NB4 (cell line): Measurements from ENCODE around the gene AMPD3.

ENCODE experiments used
- DNase-seq: peaks from one replicate; pipeline ENCODE4 v3.0.0; 2010; ENCODE audit warnings: low read depth
- H3K4me3 ChIP-seq: one replicate; pipeline ENCODE4 v1.5.1; 2011; ENCODE audit warnings: mild to moderate bottlenecking, low read depth, low read length, moderate library complexity
- MYC ChIP-seq: IDR thresholded peaks from 2 replicates; pipeline ENCODE4 v1.6.1; 2011; ENCODE audit warnings: low read depth, low read length
- POLR2A ChIP-seq: IDR thresholded peaks from 2 replicates; pipeline ENCODE4 v1.6.1; 2011; ENCODE audit warnings: mild to moderate bottlenecking; ENCODE audit not compliant: insufficient read length; ENCODE audit errors: extremely low read depth
- TF ChIP-seq, protein P1 (sequence below): IDR thresholded peaks from one replicate; pipeline ENCODE4 v1.5.1; 2012; ENCODE audit warnings: low read depth, low read length
- TF ChIP-seq, protein P2 (sequence below): IDR thresholded peaks from 2 replicates; pipeline ENCODE4 v1.6.1; 2011; ENCODE audit warnings: low read depth, low read length

The AMPD3 gene

DNA sequence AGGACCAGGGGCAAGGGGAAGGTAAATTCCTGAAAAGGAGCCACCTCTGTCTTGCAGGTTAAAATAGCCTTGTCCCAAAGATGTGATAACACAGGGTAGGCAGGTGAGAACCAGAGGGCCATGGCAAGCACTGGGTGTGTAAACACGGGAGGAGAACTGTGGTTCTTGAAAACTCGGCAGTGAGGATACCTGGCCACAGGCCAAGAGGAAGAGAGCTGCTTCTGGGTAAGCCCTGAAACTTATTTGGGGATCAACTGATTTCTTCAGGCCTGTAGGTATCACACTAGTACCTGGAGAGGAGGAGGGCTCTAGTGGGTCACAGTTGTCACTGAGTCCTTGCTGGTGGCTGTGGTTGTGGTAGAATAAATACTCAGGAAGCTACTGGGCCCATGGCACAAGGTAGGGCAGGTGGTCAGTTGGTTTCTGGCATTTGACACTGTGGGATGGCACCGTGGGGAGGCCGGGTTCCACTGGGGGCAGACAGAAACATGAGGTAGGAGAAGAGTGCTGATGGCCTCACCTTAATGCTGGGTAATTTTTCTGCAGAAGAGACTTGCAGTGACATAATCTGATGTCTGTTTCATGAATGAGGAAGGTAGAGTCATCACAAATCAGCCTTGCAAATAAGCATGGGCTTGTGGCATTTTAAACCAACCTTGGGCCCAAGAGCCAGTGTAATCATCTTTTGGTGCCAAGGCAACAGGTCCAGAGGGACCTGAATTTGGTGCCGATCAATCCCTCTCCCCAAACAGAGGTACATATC lies 22.0 kb downstream of the AMPD3 start:
- DNase-seq, result no peak
- TF ChIP-seq, protein P1, sequence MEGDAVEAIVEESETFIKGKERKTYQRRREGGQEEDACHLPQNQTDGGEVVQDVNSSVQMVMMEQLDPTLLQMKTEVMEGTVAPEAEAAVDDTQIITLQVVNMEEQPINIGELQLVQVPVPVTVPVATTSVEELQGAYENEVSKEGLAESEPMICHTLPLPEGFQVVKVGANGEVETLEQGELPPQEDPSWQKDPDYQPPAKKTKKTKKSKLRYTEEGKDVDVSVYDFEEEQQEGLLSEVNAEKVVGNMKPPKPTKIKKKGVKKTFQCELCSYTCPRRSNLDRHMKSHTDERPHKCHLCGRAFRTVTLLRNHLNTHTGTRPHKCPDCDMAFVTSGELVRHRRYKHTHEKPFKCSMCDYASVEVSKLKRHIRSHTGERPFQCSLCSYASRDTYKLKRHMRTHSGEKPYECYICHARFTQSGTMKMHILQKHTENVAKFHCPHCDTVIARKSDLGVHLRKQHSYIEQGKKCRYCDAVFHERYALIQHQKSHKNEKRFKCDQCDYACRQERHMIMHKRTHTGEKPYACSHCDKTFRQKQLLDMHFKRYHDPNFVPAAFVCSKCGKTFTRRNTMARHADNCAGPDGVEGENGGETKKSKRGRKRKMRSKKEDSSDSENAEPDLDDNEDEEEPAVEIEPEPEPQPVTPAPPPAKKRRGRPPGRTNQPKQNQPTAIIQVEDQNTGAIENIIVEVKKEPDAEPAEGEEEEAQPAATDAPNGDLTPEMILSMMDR, result no peak
- H3K4me3 ChIP-seq, result no peak overlapping the region

DNA sequence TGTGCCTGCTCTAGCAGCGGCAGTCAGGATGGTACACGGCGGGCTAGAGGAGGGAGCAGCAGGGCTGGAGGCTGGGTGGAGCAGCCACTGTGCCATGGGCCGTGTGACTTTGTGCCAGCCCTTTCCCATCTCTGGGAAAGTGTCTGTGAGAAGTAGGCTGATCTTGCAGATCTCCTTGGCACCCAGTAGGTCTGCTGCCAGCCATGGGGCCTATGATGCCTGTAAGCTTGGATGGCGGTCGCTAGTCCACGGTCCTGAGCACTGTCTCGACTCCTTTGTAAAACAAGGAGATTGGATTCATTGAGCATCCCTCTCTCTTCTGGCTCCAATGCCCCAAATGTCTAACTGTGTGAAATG lies 22.6 kb downstream of the AMPD3 start:
- TF ChIP-seq, protein P2, sequence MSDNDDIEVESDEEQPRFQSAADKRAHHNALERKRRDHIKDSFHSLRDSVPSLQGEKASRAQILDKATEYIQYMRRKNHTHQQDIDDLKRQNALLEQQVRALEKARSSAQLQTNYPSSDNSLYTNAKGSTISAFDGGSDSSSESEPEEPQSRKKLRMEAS, result no peak
- no peak for TF ChIP-seq POLR2A
- H3K4me3 ChIP-seq, result no peak overlapping the region
- DNase-seq, result no peak

DNA sequence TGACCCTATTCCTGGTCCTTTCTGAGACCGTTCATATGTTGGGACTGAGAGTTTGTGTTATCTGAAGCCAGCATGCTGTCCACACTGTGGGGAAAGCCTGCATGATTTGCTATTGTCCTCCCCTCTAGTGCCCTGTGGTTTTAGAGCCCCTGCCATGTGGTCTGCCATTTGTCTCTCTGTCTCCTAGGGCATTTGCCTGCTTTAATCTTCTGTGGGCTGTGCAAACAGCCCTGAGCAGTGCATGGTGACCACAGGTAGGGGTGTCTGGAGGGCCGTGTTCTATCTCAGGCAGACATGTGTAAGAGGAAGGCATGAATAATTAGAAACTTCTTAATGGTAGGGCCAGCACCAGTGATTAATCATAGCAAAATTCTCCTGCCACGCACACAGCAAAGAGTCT lies 23.0 kb downstream of the AMPD3 start:
- no peak for DNase-seq
- H3K4me3 ChIP-seq, result no peak overlapping the region
- TF ChIP-seq, protein P2, result no peak
- TF ChIP-seq, protein P1, result no peak
- TF ChIP-seq MYC (no peak), POLR2A (no peak)

DNA sequence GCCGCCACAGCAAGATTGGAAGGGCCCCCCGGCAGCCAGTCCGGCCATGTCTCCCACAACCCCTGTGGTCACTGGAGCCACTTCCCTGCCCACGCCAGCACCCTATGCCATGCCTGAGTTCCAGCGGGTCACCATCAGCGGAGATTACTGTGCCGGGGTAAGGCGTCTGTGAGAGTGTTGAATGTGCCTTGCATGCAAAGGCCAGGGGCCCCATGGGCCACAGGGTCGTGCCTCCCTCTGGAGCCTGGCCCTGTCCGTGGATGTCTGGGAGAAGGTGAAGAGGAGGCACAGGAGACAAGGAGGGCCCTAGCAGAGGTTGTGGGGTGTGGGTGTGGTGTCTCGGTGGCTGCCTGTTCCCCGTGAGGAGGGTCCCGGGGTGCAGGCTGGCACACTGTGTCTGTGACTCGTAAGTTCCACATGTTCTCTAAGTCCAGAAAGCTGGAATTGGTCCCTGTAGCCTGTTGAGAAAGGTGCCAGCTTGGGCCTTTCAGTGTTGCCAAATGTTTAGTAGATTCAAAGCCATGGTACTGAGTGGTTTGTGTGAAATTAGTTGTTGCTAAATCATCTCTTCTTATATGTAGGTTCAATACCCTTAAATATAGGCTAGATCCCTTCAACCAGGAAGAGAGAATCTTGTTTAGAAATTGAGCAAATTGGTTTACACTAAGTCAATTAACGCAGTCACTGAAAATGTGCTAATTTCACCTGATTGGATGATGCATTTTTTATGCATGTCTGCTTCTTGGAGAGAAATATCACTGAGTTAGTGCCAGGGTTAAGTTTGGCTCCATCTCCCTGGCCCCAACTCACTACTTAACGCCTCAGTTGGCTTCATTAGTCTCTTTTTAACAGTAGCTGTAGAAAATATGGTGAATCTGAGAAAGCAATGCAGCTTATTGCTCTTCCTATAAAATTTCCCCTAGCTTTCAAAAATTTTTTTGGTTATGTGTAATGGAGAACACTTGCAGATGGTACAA lies 23.8 kb downstream of the AMPD3 start:
- DNase-seq, result no peak
- TF ChIP-seq, protein P1, result no peak
- TF ChIP-seq POLR2A (no peak), MYC (no peak)
- TF ChIP-seq, protein P2, result no peak
- H3K4me3 ChIP-seq, result no peak overlapping the region

DNA sequence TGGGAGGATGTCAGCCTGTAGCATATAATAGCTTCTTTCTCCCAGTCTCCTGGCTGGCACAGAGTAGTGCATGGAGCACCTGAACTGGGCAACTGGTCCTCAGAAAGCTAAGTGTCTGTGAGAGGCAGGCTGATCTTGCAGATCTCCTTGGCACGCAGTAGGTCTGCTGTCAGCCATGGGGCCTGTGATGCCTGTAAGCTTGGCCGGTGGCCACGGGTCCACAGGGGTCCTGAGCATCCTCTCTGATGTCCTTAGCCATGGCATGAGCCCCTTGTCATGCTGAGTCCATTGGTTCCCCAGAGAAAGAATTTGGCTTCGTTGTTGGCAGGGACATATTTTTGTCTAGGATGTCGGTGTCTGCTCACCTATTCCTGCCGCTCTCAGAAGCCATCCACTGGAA lies 25.0 kb downstream of the AMPD3 start:
- TF ChIP-seq, protein P1, result no peak
- TF ChIP-seq POLR2A (no peak), MYC (no peak)
- TF ChIP-seq, protein P2, result no peak
- H3K4me3 ChIP-seq, result no peak overlapping the region
- no peak for DNase-seq

DNA sequence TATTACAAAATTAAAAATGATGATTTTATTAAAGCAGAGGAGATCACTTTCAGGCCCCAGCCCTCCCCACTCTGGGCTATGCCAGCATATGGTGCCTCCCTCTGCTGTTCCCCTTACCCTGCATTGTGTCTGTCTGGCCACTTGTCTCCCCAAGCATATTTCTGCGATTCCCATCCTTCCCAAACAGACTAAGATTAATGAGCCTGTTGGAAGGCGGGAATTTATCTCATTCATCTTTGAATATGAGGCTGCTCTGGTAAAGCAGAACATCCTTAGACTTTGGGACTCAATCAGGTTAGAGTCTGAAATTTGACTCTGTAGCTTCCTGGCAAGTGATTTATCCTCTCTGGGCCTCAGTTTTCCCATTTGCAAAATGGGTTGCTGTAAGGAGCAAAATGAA lies 25.7 kb downstream of the AMPD3 start:
- TF ChIP-seq, protein P2, result no peak
- TF ChIP-seq MYC (no peak), POLR2A (no peak)
- TF ChIP-seq, protein P1, result no peak
- no peak overlapping the region for H3K4me3 ChIP-seq
- DNase-seq, result no peak
